ENCODE measurements around the gene CYP4F8. TPM values are rescaled to one million over a fixed set of nuclear protein-coding genes. Genes with fewer than 3 reads are reported as not detected.

The CYP4F8 gene
- total and polyA plus RNA-seq, 9 of the 15 experiments (the other 6 are each of a cell fraction or from before 2014, with no cell fraction given), result not detected

DNA sequence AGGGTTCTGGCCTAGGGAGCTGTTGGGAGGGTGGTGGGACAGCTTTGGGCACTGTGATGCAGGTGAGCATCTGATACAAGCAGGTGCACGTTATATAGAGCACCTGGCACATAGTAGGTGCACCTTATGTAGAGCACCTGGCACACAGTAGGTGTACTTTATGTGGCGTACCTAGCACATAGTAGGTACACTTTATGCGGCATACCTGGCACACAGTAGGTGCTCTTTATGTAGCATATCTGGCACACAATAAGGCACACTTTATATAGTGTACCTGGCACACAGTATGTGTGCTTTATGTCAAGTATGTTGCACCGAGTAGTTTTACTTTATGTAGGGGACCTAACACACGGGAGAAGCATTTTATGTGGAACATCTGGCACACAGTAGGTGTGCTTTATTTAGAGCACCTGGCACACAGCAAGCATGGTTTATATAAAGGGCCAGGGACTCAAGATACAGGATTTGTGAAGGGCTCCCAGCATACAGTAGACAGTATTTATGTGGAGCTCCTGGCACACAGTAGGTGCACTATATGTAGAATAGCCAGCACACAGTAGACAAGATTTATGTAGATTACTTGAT is 56.3 kb downstream of the CYP4F8 start:
- Histone ChIP-seq H4K20me1 (replicated peaks; ENCODE audit: control insufficient read depth, insufficient read depth, low read length) (0 out of 2 replicates have a peak, but pooled peaks cover 3% of the 10 kb centered on the region), H2AFZ (ENCODE audit: low read depth, low read length) (no peak overlapping the region), H3K4me3 (no peak overlapping the region), H3K36me3 (ENCODE audit: control insufficient read depth, insufficient read depth, low read length) (no peaks in the 10 kb centered on the region), H3K9me1 (ENCODE audit: control insufficient read depth, insufficient read depth, low read length) (no peaks in the 10 kb centered on the region), H3K79me2 (ENCODE audit: control insufficient read depth, insufficient read depth, low read length) (no peaks in the 10 kb centered on the region), H3K27ac (ENCODE audit: extremely low read depth, low read depth, low read length) (no peak overlapping the region), H3K9me3 (replicated peaks; ENCODE audit: control insufficient read depth, insufficient read depth, low read depth, low read length) (no peaks in the 10 kb centered on the region), H3K9ac (ENCODE audit: insufficient read depth in 1 of 2, low read depth in 2 of 2, low read length in 2 of 2) (no peak overlapping the region), H3K27me3 (ENCODE audit: control insufficient read depth in 2 of 2, insufficient read depth in 2 of 2, low read length in 2 of 2) (no peaks in the 10 kb centered on the region), H3K4me1 (replicated peaks in 1 of 2; ENCODE audit: control insufficient read depth in 2 of 2, insufficient read depth in 2 of 2, low read length in 2 of 2) (peaks cover 0 to 7% of the 10 kb centered on the region in 2 experiments; a peak in 2 of 5 replicates), H3K4me2 (ENCODE audit: insufficient read depth, low read length) (no peak overlapping the region)
- TF ChIP-seq SREBF2 (CRISPR knock-in tag; IDR thresholded peaks at IDR 0.05), result no peak
- peak; percentile 98 for TF ChIP-seq ZKSCAN1 (IDR thresholded peaks at IDR 0.05; ENCODE audit: low read depth, low read length)
- intact Hi-C loops (cut with micrococcal nuclease), result no loop called here
- ATAC-seq (no peak), DNase-seq (ENCODE audit: extremely low read depth in 1 of 4, low spot score in 3 of 4) (no peak), FAIRE-seq (no peak)
- WGBS (ENCODE audit: insufficient coverage, low coverage, missing lambda C conversion rate), result 2% methylated on average over 5 of the region's 5 CpGs
- ChIA-PET CTCF (ENCODE audit: low intra/inter-chr PET ratio) (no interaction called here), POLR2A (interaction anchor here (0.6 to 1.2 kb wide), 2 partner anchors 9 to 1859 kb away, joined by 3 to 5 read pairs; no protein-coding TSS in a partner anchor)
- in situ Hi-C loops (cut with MboI), result no loop called here
- BruUV-seq (replicated peaks), result no TSS peak

- Histone ChIP-seq H3K9me1 (ENCODE audit: control insufficient read depth, insufficient read depth, low read length) (no peaks in the 10 kb centered on the region), H3K9me3 (replicated peaks; ENCODE audit: control insufficient read depth, insufficient read depth, low read depth, low read length) (no peaks in the 10 kb centered on the region), H3K9ac (ENCODE audit: insufficient read depth in 1 of 2, low read depth in 2 of 2, low read length in 2 of 2) (no peak overlapping the region), H3K27me3 (ENCODE audit: control insufficient read depth in 2 of 2, insufficient read depth in 2 of 2, low read length in 2 of 2) (no peaks in the 10 kb centered on the region), H3K4me2 (ENCODE audit: insufficient read depth, low read length) (no peak overlapping the region), H4K20me1 (replicated peaks; ENCODE audit: control insufficient read depth, insufficient read depth, low read length) (0 out of 2 replicates have a peak, but pooled peaks cover 3% of the 10 kb centered on the region), H3K27ac (ENCODE audit: extremely low read depth, low read depth, low read length) (no peak overlapping the region), H3K36me3 (ENCODE audit: control insufficient read depth, insufficient read depth, low read length) (no peaks in the 10 kb centered on the region), H3K4me1 (replicated peaks in 1 of 2; ENCODE audit: control insufficient read depth in 2 of 2, insufficient read depth in 2 of 2, low read length in 2 of 2) (peaks cover 0 to 7% of the 10 kb centered on the region in 2 experiments; a peak in 2 of 5 replicates), H3K79me2 (ENCODE audit: control insufficient read depth, insufficient read depth, low read length) (no peaks in the 10 kb centered on the region), H2AFZ (ENCODE audit: low read depth, low read length) (no peak overlapping the region), H3K4me3 (no peak overlapping the region)
- DNase-seq (ENCODE audit: extremely low read depth in 1 of 4, low spot score in 3 of 4) (no peak), ATAC-seq (peak; percentile 36; the same call in 2 of the 3 replicates), FAIRE-seq (no peak)
- ChIA-PET POLR2A (interaction anchor here (1.2 kb wide), 1 partner anchor 9 kb away, joined by 5 read pairs; no protein-coding TSS in a partner anchor), CTCF (ENCODE audit: low intra/inter-chr PET ratio) (no interaction called here)
- BruUV-seq (replicated peaks), result no TSS peak
- in situ Hi-C loops (cut with MboI) (no loop called here), intact Hi-C loops (cut with micrococcal nuclease) (no loop called here)
- no peak for TF ChIP-seq ILK (tag; IDR thresholded peaks at IDR 0.05; ENCODE audit: borderline replicate concordance, low read depth)
- TF ChIP-seq PTBP1 (IDR thresholded peaks at IDR 0.05; ENCODE audit: low read depth, low read length), result no peak
- TF ChIP-seq ADNP (tag; IDR thresholded peaks at IDR 0.05), result peak; percentile 51; the same call in 1 of the 2 replicates
- peak; percentile 57; the same call in 1 of the 2 replicates for TF ChIP-seq ZKSCAN1 (IDR thresholded peaks at IDR 0.05; ENCODE audit: low read depth, low read length)
- TF ChIP-seq, protein P1, sequence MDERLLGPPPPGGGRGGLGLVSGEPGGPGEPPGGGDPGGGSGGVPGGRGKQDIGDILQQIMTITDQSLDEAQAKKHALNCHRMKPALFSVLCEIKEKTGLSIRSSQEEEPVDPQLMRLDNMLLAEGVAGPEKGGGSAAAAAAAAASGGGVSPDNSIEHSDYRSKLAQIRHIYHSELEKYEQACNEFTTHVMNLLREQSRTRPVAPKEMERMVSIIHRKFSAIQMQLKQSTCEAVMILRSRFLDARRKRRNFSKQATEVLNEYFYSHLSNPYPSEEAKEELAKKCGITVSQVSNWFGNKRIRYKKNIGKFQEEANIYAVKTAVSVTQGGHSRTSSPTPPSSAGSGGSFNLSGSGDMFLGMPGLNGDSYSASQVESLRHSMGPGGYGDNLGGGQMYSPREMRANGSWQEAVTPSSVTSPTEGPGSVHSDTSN (CRISPR knock-in tag; IDR thresholded peaks at IDR 0.05; ENCODE audit: low read depth), result no peak
- TF ChIP-seq, protein P1 (tag; conservative IDR thresholded peaks at IDR 0.05; ENCODE audit: low read depth), result no peak
- TF ChIP-seq PHF21A (IDR thresholded peaks at IDR 0.05; ENCODE audit: borderline replicate concordance, low read depth), result no peak
- WGBS (ENCODE audit: insufficient coverage, low coverage, missing lambda C conversion rate), result 19% methylated on average over 8 of the region's 10 CpGs
Observed at GRCh38 chr19:15671891-15672579, 57.0 kb downstream of the CYP4F8 start.
